Renal cortex interstitium (tissue), 11 donors: ENCODE data around the gene POU6F2. TPM values are rescaled to one million over a fixed set of nuclear protein-coding genes. Genes with fewer than 3 reads are reported as not detected.

ENCODE experiments used
- DNase-seq, 11 donors: peaks; one replicate each; pipeline ENCODE4 v3.0.0-alpha.2; 2013; ENCODE audit warnings: low read depth in 9 of 11, low spot score in 4 of 11; ENCODE audit errors: extremely low read depth in 1 of 11
- polyA plus RNA-seq, 3 donors: library from polyadenylated mRNA; unstranded; fragments of 120-200 nt; gene quantifications; one replicate each; pipeline ENCODE4 v1.2.1, GENCODE V29; 2013; ENCODE audit not compliant: insufficient read length in 3 of 3

The POU6F2 gene
- polyA plus RNA-seq, 3 donors = 0.11 to 0.35 (median 0.26) TPM

DNA sequence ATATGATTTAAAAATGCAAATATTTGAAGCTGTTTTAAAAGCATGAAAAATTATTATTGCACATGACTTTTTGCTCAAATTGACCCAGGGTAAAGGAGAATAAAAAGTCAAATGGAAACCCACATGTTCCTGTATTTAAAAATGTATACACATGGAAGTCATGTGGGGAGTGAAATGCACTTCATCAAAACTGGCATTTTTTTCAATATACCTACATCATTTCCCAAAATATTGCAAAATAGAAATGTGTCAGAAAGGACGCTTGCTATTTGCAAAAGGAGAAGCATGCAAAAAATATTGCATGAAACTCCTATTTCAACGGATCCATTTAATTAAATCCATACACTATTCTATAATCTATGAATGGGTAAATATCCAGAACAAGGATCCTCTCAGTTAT is 117.0 kb downstream of the POU6F2 start:
- DNase-seq = no peak

DNA sequence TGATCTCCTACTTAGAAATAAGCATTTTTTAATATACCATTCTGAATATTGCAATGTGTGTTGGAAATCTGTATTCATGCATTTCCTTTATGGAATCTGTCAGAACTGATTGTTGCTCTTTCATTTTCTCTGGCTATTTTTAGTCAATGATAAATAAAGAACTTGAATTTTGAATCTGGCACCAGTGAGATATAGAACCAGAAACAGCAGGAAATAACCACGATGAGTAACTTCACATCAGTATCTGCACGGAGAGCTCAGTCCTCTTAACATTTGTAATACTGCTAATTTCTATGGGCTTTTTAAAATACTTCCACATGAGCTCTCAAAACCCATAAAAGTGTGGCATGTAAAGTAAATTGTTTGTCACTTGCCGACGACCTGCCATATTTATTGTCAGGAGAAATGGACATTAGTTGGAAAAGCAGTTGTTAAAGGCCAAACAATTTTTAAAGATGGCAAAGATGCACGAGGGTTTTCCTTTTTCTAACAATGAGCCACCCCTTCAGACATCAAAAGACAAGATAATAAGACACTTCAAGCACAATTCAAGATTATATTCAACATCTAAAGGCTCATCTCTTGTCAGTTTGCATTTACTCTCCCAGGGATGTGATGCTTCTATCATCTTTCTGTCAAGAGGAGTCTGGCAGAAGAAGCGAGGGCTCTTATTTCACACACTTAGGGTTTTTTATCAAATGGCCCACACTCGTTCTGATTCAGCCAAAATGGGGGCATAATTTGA is 118.3 kb downstream of the POU6F2 start:
- no peak for DNase-seq

DNA sequence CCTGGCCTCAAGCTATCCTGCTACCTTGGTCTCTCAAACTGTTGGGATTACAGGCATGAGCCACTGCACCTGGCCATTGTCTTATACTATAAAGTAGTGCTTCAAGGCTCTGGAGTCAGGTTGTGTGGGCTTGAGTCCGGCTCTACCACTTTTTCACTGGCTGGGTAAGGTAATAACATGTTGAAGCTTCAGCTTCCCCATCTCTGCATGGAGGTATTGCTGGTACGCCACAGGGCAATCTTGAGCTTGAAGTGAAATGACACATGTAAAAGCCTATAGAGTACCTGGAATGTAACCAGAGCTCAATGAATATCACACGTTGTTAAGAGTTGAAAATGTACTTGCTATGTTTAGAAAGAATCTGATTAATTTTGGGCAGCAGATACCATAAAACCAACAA is 120.8 kb downstream of the POU6F2 start:
- no peak for DNase-seq

DNA sequence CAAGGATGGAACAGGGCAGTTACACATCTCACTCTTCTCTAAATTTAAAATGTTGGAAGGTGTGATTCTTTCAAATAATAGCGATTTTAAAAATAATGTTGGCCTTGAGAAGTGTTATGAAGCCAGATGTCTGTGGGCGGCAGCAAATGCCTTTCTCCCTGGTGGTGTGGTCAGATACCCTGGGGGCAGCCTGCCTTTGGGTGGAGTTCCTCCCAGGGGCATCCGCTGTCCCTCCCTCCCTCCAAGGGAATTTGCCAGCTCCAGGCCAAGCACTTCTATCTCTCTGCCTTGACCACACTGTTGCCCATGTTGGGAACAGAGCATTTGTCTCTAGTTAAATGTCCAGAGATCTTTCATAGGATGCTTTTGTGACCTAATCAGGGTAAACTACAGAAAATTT is 121.4 kb downstream of the POU6F2 start:
- no peak for DNase-seq

DNA sequence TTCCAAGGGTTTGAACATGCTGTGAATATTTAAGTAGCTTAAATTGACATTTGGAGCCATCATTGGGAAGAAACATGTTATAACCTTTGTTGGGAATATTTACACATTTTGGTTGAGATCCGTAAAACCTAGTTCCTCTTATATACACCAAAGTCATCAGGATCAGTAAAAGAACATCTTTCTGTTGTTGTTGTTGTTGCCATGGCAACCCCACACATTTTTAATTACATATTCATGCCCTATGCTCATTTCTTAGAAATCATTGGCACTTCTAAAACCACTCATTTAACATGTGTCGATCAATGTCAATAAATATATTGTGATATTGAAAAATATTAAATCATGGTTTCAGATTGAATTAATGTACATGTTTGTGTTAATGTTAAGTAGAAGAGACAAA is 122.6 kb downstream of the POU6F2 start:
- DNase-seq = no peak

DNA sequence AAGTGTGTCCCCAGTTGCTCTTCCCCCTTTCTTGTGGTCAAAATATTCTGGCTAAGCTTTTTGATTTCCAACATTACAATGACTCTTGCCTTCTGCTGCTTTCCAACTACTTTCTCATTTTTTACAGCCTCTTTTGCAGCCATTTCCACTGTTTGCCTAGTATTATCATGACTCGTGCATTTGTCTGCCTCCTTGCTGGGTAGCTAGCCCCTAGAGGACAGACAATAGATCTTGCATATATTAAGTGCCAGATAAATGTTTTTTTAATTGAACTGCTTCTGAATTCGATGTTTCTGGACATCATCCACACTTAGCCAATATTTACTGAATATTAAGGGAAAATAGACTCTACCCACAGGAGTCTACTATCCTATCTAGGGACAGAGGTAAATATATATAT is 124.5 kb downstream of the POU6F2 start:
- DNase-seq = no peak

DNA sequence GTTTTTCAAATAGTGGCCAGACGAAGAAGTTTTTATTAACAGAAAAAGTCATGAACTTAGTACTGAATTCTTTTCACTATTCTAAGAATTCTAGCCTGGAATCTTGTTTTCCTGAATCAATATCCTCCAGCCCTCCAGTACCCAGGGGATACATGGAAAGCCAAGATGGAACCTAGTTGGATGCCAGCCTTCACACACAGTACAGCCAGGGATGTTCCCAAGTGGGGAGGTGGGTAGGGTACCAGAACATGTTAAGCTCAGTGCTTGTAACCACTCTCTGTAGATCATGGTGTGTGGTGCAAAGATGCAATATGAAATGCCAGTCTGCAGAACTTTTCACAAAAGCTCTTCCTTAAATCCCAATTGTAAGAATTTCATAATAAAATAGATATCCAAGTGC is 128.0 kb downstream of the POU6F2 start:
- no peak for DNase-seq

DNA sequence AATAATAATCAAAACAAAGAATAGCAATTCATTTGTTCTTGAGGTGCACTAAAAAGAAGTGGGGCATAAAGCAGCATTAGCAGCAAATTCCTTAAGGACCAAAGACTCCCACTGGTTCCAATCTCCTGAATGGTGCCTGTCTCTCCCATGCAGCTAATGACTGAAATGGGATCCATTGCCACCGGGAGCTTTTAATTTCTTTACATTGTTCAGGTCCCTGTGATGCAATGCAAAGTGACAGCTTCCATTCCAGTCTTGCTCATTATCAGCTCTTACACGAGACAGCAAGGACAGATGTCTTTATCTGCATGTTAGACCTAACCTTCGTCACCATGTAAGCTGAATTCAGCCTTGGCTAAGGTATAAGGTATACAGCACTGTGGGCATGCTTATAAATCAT is 148.1 kb downstream of the POU6F2 start:
- no peak for DNase-seq

DNA sequence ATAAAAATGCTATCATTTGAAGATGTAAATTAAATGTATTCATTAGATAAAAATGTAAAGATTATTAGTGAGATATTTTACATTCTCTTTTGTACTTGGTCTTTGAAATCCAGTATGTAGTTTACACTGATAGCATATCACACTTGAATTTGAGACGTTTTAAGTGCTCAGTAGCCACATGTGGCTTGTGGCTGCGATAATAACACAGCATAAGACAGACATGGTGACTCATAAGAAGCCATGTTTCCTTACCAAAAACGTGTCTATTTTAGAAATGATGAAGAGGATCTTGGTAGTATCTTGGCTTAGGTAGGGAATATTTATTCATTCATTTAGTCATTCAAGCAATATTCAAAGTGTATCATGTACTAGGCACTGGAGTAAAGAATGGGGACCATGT is 149.3 kb downstream of the POU6F2 start:
- DNase-seq = no peak

DNA sequence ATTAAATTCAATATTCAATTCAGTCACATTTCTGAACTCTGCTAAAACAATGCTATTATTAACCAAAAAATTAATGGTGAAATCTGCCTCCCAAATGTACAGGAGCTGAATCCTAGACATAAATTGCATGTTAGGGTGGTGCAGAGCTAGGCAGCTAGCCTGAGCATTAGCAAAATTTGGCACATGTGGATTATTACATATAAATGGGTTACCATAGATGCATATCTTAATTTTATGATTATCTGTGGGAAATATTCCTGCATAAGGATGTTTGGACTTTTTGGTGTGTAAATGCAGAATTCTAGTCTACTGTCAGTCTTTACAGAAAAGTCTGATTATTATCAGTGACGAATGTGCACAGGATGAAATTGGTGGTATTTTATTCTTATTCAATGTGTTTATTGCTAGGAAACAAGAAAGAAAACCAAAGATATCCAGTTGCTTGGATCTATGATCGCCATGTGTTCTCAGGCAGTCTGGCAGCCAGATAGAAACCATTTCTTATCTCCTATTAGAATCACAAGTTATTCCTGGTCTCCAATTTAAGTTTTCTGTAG is 150.7 kb downstream of the POU6F2 start:
- no peak for DNase-seq

DNA sequence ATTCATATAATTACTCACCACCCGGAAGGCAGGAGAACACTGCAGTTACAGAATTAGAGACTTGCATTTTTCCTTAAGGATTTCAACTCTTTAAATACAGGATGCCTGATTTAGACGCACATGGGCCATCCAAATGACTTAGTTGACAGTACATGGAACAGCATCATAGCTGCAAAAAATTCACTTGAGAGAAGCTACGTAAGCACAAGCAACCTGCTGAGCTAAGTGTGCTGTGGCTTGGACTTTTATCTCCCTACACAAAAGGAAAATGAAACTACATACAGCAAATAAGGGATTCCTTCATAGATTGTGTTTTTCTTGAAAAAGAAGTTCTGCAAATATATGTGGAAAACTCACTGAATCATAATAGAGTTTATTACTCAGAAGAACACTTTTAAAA is 152.6 kb downstream of the POU6F2 start:
- DNase-seq = peak in 2 of 11 donors; percentile 3

DNA sequence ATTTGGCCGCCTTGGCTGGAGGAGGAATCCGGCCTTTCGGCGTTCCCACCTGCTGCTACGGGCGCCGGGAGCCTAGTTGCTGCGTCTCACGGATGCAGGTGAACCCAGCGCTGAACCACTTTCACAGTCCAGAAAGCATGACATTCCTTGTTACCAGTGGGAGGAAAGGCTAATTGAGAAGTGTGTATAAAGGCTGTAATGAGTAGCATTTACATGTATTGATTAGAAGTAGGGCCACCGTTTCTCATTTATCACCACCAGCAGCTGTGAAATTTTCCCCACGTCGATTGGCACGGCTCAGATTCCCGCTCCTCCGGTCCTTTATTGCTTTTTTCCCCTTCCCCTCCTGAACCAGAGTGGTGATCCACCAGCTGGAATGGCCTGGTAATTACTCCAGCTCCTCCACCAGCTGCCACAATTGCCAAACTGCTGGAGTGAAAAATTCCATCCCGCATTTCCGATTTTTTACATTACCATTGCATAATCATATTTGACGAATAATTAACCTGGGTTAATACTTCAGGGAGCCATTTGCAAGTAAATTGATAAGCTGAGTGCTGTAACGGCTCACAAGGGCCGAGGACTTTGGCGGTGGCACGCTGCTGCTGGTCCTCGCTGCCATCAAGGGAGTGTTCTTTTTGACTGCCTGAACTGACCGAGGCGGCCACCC is 153.3 kb downstream of the POU6F2 start:
- DNase-seq = peak in 10 of 11 donors; percentile 6 to 55 (median 24)

DNA sequence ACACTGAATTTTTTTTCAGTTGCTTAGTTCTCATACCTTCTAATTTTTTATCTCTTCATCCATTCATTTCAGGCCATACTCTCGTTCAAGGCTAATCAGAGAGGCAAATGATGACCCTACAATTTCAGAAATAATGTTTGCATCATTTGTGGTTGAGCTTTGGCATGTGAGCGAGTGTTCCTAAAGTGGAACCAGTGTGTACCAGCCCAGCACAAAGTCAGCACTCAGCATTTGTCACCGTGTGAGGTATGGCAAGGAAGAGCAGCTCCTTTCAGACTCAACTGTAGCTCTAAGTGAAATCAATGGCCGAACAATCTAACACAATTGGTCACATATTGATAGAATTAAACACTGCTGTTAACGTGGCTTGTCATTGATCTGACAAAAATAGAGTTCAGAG is 154.6 kb downstream of the POU6F2 start:
- no peak for DNase-seq

DNA sequence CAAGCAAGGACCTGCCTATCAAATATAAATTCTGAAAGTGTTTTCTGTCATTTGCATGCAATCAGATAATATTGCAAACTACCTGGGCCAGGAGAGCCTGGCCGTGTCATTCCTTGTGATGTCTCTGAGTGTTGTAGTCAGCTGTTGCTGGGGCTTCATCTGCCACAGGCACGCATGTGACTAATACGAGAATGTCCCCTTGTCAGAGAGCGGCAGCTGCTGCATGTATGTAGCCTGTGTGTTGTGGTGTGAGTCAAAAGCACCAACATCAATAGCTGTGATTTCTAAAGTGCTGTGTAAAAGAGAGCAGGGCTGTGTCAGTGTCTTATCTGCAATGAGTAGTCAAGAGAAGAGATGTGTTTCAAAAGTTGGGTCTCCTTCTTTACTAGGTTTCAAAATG is 155.4 kb downstream of the POU6F2 start:
- no peak for DNase-seq

DNA sequence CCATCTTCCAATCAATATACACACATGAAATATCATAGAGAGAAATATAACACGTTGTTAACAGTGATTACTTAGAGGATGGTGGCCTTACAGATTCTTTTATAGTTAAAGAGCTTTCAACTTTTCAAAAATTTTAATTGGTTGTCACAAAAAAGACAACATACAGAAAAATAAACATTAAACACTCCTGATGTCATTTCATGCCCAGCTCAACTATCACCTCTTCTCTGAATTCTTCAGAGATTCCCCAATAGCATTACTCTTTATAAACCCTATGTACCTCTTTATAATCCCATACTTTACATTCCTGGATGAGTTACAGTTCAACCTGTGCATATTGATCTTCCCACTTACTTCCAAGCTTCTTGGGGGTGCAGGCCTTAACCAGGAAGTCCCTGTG is 159.8 kb downstream of the POU6F2 start:
- no peak for DNase-seq

DNA sequence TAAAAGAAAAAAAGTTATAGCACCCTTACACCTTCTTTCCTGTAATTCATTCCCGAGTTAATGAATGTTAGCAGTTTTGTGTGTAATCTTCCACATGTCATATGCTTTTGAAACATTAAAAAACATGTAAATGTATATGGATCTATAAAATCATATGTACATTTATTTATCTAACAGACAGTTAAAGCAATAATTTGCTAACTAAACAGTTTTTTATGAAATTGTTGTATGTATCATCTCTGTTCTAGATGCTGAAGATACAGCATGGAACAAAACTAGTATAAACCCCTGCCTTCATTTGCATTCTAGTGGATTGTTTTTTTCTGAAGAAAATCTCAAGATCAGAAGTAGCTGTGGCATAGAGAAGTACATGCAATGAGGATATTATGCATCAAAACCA is 165.0 kb downstream of the POU6F2 start:
- DNase-seq = no peak

DNA sequence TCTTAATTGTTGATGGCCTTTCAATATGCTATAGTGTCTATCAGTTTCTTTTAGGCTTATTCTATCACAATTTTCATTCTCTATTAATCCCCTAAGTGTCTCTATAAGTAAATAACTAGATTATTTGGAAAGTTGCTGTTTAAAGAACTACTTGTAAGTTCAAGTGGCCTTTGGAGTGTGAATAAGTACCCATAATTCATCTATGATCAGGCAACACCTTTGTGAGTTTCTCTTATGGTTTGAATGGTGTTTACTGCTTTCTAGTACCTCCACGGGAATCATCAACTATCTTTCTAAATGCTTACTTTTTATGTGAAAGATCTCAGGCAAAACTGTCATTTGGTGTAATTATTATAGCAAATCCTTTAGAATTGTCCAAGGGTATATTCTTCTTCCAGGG is 166.7 kb downstream of the POU6F2 start:
- DNase-seq = no peak

DNA sequence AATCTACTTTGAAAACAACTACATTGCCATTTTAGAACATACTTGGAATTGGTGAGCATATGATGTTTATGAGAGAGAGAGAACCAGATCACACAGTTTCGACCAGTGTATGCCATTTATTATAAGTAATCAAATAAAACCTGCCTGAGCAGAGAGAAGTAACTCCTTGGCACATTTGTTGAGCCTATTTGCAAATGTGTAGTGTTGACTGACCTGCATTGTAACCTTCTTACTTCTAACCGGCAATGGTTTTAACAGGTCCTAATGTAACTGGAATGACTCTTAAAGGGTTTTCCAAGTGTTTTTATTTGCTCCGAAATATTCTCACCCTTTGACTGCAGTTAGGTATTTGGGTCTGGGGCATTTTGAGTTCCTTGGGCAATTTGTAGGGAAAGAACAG is 167.6 kb downstream of the POU6F2 start:
- DNase-seq = no peak

DNA sequence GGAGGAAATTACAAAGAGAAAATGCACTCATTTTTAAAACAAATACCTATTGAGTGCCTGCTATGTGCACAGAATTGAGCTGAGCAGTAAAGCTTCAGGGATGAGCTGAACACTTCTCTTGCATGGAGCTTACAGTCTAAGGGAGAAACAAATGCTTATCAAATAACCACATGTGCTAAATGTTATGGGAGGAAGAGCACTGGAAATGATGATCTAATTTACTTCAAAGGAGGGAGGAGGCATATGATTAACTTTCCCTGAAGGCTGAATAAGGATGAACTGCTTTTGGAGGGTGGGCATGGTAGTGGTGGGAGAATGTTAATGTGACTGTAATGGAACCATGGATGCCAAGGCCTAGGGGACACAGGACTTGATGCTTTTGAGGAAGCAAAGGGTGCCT is 168.2 kb downstream of the POU6F2 start:
- DNase-seq = no peak

DNA sequence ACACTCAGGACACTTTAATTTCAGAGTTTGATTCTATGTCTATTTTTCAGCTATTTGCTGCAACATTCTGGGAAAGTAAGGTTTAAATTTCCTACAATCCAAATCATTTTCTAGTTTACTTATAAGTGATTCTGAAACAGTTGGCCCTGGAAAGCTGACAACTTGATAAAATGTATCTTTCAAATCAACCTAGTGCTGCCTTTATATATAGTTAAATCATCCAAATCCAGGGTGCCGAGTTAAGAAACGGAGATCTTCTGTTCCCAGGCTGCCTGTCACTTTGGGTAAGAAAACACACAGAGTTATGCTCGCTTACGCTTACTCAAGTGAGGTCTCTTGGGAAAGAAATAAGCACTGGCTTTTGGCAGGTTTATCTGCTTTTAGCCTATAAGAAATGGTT is 175.0 kb downstream of the POU6F2 start:
- no peak for DNase-seq

DNA sequence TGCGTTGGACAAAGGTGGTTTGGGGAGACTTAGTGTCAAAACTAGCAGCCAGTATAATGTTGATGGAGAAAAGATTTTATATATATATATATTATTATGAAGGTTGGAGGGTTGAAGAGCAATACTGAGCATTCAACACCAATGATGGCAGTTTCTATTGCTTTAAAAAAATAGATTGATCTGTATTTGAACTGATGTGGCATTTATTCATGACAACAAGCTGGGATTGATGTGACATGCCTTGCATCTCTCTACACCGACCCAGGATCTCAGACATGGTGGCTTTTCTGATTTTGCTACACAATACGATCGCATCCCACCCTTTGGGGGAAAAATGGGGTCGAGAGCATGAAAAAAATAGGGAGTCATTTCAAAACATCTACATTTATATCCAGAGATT is 175.4 kb downstream of the POU6F2 start:
- no peak for DNase-seq
